HFF-Myc (cell line): ENCODE data around the gene CACNB2.

Experiments
- DNase-seq: peaks from one replicate; pipeline ENCODE4 v3.0.0-alpha.2; 2011; ENCODE audit warnings: low read depth; ENCODE audit errors: extremely low read depth
- H3K4me3 ChIP-seq: replicated peaks from 2 replicates; pipeline ENCODE4 v1.5.1; 2011; ENCODE audit warnings: low read depth, mild to moderate bottlenecking, control low read depth, low read length
- TF ChIP-seq, protein P1 (sequence below): IDR thresholded peaks from 2 replicates; pipeline ENCODE4 v1.5.1; 2012; ENCODE audit warnings: mild to moderate bottlenecking, low read depth, low read length, control low read depth; ENCODE audit errors: missing control alignments

CACNB2 gene

DNA sequence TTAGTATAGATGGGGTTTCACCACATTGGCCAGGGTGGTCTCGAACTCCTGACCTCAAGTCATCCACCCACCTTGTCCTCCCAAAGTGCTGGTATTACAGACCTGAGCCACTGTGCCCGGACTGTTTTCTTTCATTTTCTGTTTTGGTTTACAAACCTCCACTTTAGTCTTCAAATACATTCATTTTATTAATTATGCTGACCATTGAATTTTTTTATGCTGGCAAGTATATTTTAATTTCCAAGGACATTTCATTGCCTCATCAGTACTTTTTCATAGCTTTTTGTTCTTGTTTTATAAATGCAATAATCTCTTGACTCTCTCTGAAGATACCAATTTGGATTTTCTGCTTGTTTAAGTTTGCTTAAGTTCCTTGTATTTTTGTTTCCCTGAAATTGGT is 170.5 kb downstream of the CACNB2 start:
- H3K4me3 ChIP-seq, result no peak overlapping the region
- TF ChIP-seq, protein P1, sequence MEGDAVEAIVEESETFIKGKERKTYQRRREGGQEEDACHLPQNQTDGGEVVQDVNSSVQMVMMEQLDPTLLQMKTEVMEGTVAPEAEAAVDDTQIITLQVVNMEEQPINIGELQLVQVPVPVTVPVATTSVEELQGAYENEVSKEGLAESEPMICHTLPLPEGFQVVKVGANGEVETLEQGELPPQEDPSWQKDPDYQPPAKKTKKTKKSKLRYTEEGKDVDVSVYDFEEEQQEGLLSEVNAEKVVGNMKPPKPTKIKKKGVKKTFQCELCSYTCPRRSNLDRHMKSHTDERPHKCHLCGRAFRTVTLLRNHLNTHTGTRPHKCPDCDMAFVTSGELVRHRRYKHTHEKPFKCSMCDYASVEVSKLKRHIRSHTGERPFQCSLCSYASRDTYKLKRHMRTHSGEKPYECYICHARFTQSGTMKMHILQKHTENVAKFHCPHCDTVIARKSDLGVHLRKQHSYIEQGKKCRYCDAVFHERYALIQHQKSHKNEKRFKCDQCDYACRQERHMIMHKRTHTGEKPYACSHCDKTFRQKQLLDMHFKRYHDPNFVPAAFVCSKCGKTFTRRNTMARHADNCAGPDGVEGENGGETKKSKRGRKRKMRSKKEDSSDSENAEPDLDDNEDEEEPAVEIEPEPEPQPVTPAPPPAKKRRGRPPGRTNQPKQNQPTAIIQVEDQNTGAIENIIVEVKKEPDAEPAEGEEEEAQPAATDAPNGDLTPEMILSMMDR, result no peak
- no peak for DNase-seq

DNA sequence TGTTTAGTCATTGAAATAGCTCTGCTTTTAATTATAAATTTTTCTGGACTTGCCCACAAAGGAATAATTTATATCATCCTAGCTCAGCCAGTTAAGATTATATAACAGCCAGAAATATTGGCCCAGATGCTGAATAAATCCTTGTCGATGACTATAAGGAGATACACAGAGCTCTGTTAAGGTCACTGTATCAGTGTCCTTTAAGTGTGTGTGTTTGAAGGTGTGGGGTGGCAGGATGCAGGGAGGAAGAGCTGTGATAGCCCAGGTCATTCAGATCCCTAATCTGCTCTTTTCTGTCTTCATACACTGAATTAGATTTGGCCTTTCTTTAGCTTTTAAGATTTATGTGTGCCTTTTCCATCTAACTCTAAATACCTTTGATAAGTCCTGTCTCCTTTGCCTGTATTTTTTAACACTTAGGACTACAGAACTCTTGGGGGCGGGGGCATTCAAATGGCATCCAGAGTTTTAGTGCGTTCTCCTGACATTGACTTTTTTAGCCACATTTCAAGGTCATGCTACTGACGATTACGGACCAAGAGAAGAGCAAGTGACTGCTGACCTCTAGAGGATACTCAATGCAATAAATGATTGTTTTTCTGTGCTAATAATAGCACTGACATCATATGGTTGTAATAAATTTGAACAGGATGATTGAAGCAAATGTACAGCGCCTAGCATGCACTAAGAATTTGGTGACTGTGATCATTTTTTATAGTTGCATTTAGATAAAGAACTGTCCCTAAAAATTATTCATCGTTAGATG is 172.3 kb downstream of the CACNB2 start:
- H3K4me3 ChIP-seq, result no peak overlapping the region
- TF ChIP-seq, protein P1, result peak; percentile 29
- peak; percentile 27 for DNase-seq

DNA sequence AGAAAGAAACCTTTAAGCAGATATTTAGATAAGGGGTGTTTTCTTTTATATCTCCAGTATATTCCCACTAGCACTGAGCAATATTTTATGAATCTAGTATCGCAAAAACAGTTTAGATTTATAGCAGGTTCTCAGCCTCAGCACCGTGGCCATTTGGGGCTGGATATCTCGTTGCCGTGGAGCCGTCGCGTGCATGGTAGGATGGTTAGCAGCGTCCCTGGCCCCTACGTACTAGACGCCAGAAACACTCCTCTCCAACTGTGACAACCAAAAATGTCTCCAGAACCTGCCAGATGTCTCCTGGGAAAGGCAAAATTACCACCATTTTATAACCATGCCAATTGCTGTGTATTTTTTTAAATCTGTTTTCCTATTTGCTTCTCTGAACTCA is 172.9 kb downstream of the CACNB2 start:
- no peak overlapping the region for H3K4me3 ChIP-seq
- TF ChIP-seq, protein P1, result no peak
- DNase-seq, result no peak

DNA sequence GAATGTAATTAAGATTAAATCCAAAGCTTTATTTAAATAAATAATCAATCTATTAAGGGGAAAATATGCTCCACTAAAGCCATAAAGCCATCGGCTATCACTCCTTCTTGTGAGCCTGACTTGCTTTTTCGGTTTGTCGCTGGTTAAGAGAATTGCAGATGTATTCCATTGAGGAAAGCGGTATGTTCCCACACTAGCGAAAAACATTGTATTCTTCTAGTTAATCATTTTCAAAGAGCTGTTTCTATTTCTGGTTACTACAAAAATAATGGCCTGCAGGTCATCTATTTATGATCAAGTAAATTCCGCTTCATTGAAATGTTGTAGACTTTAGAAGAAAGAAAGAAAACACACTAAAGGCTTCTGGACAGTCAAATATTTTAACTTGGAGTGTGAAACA is 173.4 kb downstream of the CACNB2 start:
- no peak overlapping the region for H3K4me3 ChIP-seq
- no peak for DNase-seq
- TF ChIP-seq, protein P1, result no peak

DNA sequence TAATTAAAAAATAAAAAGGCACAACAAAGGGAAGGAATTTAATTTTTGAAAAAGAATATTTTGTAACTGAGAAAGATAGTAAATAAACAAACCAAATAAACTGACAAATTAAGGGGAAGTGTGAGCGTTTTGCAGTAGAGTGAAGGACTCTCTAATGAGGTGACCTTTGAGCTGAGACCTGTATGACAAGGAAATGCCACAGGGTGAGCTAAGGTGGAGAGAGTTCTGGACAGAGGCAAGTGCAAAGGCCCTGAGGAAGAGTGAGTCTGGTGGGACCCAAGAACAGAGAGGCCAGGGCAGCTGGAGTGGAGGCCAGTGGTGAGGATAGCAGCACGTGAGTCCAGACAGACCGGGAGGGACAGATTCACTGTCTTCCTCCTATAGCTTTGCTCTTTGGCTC is 179.4 kb downstream of the CACNB2 start:
- no peak overlapping the region for H3K4me3 ChIP-seq
- TF ChIP-seq, protein P1, result no peak
- DNase-seq, result no peak

DNA sequence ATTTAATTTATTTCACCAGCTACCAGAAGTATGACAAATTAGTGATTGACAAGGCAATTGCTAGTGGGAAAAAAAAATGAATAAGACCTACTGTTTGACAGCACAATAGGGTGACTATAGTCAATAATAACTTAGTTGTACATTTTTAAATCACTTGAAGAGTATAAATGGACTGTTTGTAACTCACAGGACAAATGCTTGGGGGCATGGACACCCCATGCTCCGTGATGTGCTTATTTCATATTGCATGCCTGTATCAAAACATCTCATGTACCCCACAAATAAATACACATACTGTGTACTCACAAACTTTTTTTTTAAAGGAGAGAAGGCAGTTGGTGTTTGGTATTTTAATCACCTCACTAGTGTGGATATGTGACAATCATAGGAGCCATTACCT is 181.1 kb downstream of the CACNB2 start:
- no peak overlapping the region for H3K4me3 ChIP-seq
- TF ChIP-seq, protein P1, result no peak
- no peak for DNase-seq

DNA sequence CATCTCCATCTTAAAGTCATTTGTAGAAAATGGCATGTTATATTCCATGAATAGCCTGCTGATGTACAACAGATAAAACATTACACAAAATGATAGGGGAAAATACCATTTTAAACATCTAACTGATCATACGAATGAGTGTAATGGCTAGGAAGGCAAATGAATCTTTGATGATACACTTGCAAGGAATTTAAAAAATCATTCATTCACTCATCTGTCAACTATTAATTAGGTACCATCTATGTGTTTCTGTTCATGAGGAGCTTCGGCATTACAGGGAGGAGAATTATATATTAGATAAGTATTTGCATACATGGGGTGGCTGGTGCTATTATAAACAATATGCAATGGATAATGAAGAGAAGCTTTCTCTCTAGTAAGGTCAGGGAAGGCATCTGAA is 183.7 kb downstream of the CACNB2 start:
- no peak for DNase-seq
- H3K4me3 ChIP-seq, result no peak overlapping the region
- TF ChIP-seq, protein P1, result no peak
